HepG2 (cell line): ENCODE results near the gene CAMK1D. TPM values are rescaled to one million over a fixed set of nuclear protein-coding genes. Genes with fewer than 3 reads are reported as not detected.

Experiments used
- ATAC-seq: fragments of 200-7000 bp; cut with Tn5 transposase; 3 replicates; pipeline ENCODE4 v1.9.1; 2020; ENCODE audit warnings: mild to moderate bottlenecking, moderate library complexity
- BruUV-seq: library from RNA; stranded (reverse); fragments of 400-500 nt; replicated peaks from 2 replicates; lab custom pipeline; 2021; lab: Mats Ljungman, UMichigan
- CTCF ChIA-PET: fragments of 300-600 bp; formaldehyde crosslinking; extraction: SDS; loops from one replicate; lab custom pipeline; 2021; ENCODE audit warnings: low total read pairs, inconsistent platforms, low intra/inter-chr PET ratio; lab: Yijun Ruan, JAX
- POLR2A ChIA-PET: fragments of 350-600 bp; sonication (Branson Sonifier 250); formaldehyde crosslinking; loops from one replicate; lab custom pipeline; 2020; ENCODE audit warnings: antibody characterized with exemption, inconsistent platforms; lab: Yijun Ruan, JAX
- DNase-seq: peaks from one replicate; pipeline ENCODE4 v3.0.0-alpha.2; 2015; ENCODE audit warnings: low spot score
- FAIRE-seq: peaks from 3 replicates; lab custom pipeline; 2011; peaks lifted over from hg19 to GRCh38; lab: Jason Lieb, UNC
- H2AFZ ChIP-seq: one replicate; pipeline ENCODE4 v1.6.1; 2011; ENCODE audit warnings: low read length, inconsistent platforms
- H3K27ac ChIP-seq: fragments of 300-600 bp; 3 replicates; pipeline ENCODE4 v1.8.0; 2011; ENCODE audit warnings: mixed run types, mild to moderate bottlenecking, mixed read lengths, low read length, inconsistent platforms; ENCODE audit not compliant: insufficient read depth; ENCODE audit errors: extremely low read length
- H3K27me3 ChIP-seq, 2 experiments: fragments of 200-600 bp in 1 of 2; 2 replicates in 1 of 2; 3 replicates in 1 of 2; pipeline versions ENCODE4 v1.6.0 to v1.8.0; 2011; ENCODE audit warnings: low read length in 2 of 2, mild to moderate bottlenecking in 2 of 2, moderate library complexity in 2 of 2, inconsistent platforms in 1 of 2; ENCODE audit not compliant: insufficient read depth in 2 of 2, control insufficient read depth in 1 of 2
- H3K36me3 ChIP-seq, 2 experiments: fragments of 200-600 bp in 1 of 2; replicated peaks in 1 of 2; 2 replicates in 1 of 2; 3 replicates in 1 of 2; pipeline versions ENCODE4 v1.5.1 to v1.8.0; 2011; ENCODE audit warnings: low read length in 2 of 2, inconsistent platforms in 1 of 2; ENCODE audit not compliant: insufficient read depth in 2 of 2, control insufficient read depth in 1 of 2
- H3K4me1 ChIP-seq: 2 replicates; pipeline ENCODE4 v1.5.1; 2012; ENCODE audit warnings: low read length, inconsistent platforms; ENCODE audit not compliant: insufficient read depth
- H3K4me2 ChIP-seq: 2 replicates; pipeline ENCODE4 v1.6.0; 2011; ENCODE audit warnings: low read depth, low read length, inconsistent platforms
- H3K4me3 ChIP-seq, 3 experiments: fragments of 200-600 bp in 1 of 3; sonication (generic), shearing (Covaris generic) in 1 of 3; replicated peaks in 1 of 3; 2 replicates each; pipeline ENCODE4 v1.5.1; 2011 to 2016; ENCODE audit warnings: low read length in 3 of 3, inconsistent platforms in 2 of 3, low read depth in 2 of 3, mild to moderate bottlenecking in 2 of 3, control low read depth in 1 of 3, mixed read lengths in 1 of 3; ENCODE audit not compliant: insufficient read depth in 1 of 3
- H3K79me2 ChIP-seq: one replicate; pipeline ENCODE4 v1.6.1; 2011; ENCODE audit warnings: low read length, inconsistent platforms; ENCODE audit not compliant: insufficient read depth
- H3K9ac ChIP-seq: 2 replicates; pipeline ENCODE4 v1.6.0; 2011; ENCODE audit warnings: mild to moderate bottlenecking, low read depth, low read length, inconsistent platforms; ENCODE audit not compliant: insufficient read depth
- H3K9me3 ChIP-seq: 2 replicates; pipeline ENCODE4 v1.5.1; 2012; ENCODE audit warnings: mild to moderate bottlenecking, low read length
- H4K20me1 ChIP-seq: 2 replicates; pipeline ENCODE4 v1.6.0; 2011; ENCODE audit warnings: inconsistent platforms, mild to moderate bottlenecking, low read length, moderate library complexity; ENCODE audit not compliant: insufficient read depth
- DNMT1 ChIP-seq: sonication (generic); formaldehyde crosslinking; IDR thresholded peaks from 2 replicates; pipeline ENCODE4 v1.5.1; 2020; ENCODE audit warnings: mild to moderate bottlenecking, missing genetic modification reagents
- HOXA3 ChIP-seq: sonication (generic); formaldehyde crosslinking; IDR thresholded peaks from 2 replicates; pipeline ENCODE4 v1.5.0; 2020; ENCODE audit warnings: missing genetic modification reagents
- IKZF4 ChIP-seq: sonication (generic); formaldehyde crosslinking; IDR thresholded peaks from 2 replicates; pipeline ENCODE4 v1.5.1; 2020; ENCODE audit warnings: borderline replicate concordance, mild to moderate bottlenecking, low read depth, missing genetic modification reagents; ENCODE audit errors: not compliant biosample characterization
- MAFK ChIP-seq, 2 experiments: IDR thresholded peaks in 1 of 2; conservative IDR thresholded peaks in 1 of 2; 2 replicates each; pipeline ENCODE4 v1.6.1; 2011; ENCODE audit warnings: improper control_type of control experiment in 2 of 2, low read length in 2 of 2
- MED1 ChIP-seq: sonication (generic); formaldehyde crosslinking; IDR thresholded peaks from 2 replicates; pipeline ENCODE4 v1.4.0; 2020; ENCODE audit warnings: missing genetic modification reagents
- PLRG1 ChIP-seq: fragments of 450-650 bp; conservative IDR thresholded peaks from 2 replicates; pipeline ENCODE4 v1.6.1; 2016
- RORA ChIP-seq: sonication (generic); formaldehyde crosslinking; IDR thresholded peaks from 2 replicates; pipeline ENCODE4 v1.5.0; 2020; ENCODE audit warnings: mild to moderate bottlenecking, missing genetic modification reagents, moderate library complexity
- SMAD9 ChIP-seq: sonication (generic); formaldehyde crosslinking; IDR thresholded peaks from 2 replicates; pipeline ENCODE4 v1.5.1; 2020; ENCODE audit warnings: mild to moderate bottlenecking, missing genetic modification reagents
- ZBTB26 ChIP-seq: IDR thresholded peaks from 2 replicates; pipeline ENCODE4 v1.6.1; 2016; ENCODE audit warnings: missing compliant biosample characterization, missing genetic modification reagents, borderline replicate concordance
- ZFP36 ChIP-seq: fragments of 150-350 bp; IDR thresholded peaks from 2 replicates; pipeline ENCODE4 v1.6.1; 2018; ENCODE audit warnings: borderline replicate concordance, low read length, low read depth; ENCODE audit not compliant: partially characterized antibody
- ZNF280B ChIP-seq: sonication (generic); formaldehyde crosslinking; IDR thresholded peaks from 2 replicates; pipeline ENCODE4 v1.5.0; 2020; ENCODE audit warnings: missing genetic modification reagents, mild to moderate bottlenecking, borderline replicate concordance
- ZNF329 ChIP-seq: sonication (generic); formaldehyde crosslinking; IDR thresholded peaks from 2 replicates; pipeline ENCODE4 v1.9.0; 2021; ENCODE audit warnings: low read depth, mild to moderate bottlenecking, missing genetic modification reagents
- ZNF615 ChIP-seq: sonication (generic); formaldehyde crosslinking; IDR thresholded peaks from 2 replicates; pipeline ENCODE4 v1.5.0; 2020; ENCODE audit warnings: mild to moderate bottlenecking, missing genetic modification reagents, borderline replicate concordance
- ZNF724P ChIP-seq: sonication (generic); formaldehyde crosslinking; IDR thresholded peaks from 2 replicates; pipeline ENCODE4 v1.8.0; 2022; ENCODE audit warnings: missing genetic modification reagents, borderline replicate concordance
- WGBS: methylation state at CpG from one replicate; pipeline ENCODE4 v1.1.6; 2017; ENCODE audit warnings: low lambda C conversion rate; 5-methylcytosine and 5-hydroxymethylcytosine counted together
- in situ Hi-C: cut with HindIII; loops from 2 replicates; pipeline ENCODE4 v1.10.0; 2017; ENCODE audit warnings: low pct_unique_long_range_greater_than_20kb; ENCODE audit not compliant: extremely low pct_ligation_motif_present
- intact Hi-C: fragments of 100-400 bp; cut with micrococcal nuclease; formaldehyde crosslinking; loops from one replicate; pipeline ENCODE4 v1.10.0; 2022; ENCODE audit not compliant: unreplicated experiment
- polyA plus RNA-seq, 8 experiments: library from polyadenylated mRNA; depleted of rRNA in 3 of 8; stranded (reverse) in 7 of 8; unstranded in 1 of 8; fragments of >200 nt; fragmentation: Illumina TruSeq in 4 of 8; extraction: Trizol in 4 of 8; gene quantifications; 2 replicates each; pipeline versions ENCODE4 v1.2.1 to v1.2.3, GENCODE V29; 2011 to 2016; ENCODE audit warnings: low read depth in 4 of 8, missing spikeins in 1 of 8, mixed read lengths in 1 of 8; ENCODE audit not compliant: insufficient read depth in 1 of 8
- total RNA-seq, 5 experiments: library from RNA; depleted of rRNA; stranded (reverse); fragments of >200 nt; fragmentation: Illumina TruSeq; extraction: Trizol; gene quantifications; 2 replicates each; pipeline ENCODE4 v1.2.3, GENCODE V29; 2016; ENCODE audit warnings: low read depth in 1 of 5
- TF ChIP-seq, protein P1 (sequence below): sonication (generic); formaldehyde crosslinking; IDR thresholded peaks from 2 replicates; pipeline ENCODE4 v1.5.0; 2020; ENCODE audit warnings: missing genetic modification reagents, mild to moderate bottlenecking, borderline replicate concordance
- TF ChIP-seq, protein P2 (sequence below): sonication (generic); formaldehyde crosslinking; IDR thresholded peaks from 2 replicates; pipeline ENCODE4 v1.5.1; 2020; ENCODE audit warnings: mild to moderate bottlenecking, missing genetic modification reagents
- TF ChIP-seq, protein P3 (sequence below): sonication (generic); formaldehyde crosslinking; conservative IDR thresholded peaks from 2 replicates; pipeline ENCODE4 v1.8.0; 2022; ENCODE audit warnings: mild to moderate bottlenecking, moderate library complexity, missing genetic modification reagents

Gene CAMK1D
- total and polyA plus RNA-seq, 2 of the 13 experiments (the other 11 are each of a cell fraction or from before 2014, with no cell fraction given), result under 0.01 TPM; not detected in 1

DNA sequence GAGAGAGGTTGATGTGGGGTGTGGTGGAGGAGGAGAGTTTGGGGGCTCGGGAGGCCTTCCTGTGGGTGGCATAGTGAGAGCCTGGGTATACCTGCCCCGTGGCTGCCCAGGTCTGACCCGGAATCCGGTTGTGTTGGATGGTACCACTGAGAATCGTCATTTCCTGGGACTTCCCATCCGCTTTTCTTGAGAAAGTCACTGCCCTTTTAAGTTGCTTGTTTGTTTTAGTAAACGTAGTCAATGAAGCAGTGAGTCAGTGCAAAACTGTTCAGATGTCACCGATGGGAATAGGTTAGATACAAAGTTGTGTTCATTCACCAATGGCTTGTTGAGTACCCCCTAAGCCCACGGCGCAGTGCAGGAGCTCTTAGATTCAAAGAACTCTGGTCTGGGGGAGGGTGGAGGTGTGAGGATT is 285.8 kb downstream of the CAMK1D start:
- H3K4me1 ChIP-seq, result peaks cover 26% of the 10 kb centered on the region
- no peak overlapping the region for H2AFZ ChIP-seq
- no peak overlapping the region for H3K4me3 ChIP-seq
- H3K27ac ChIP-seq, result no peak overlapping the region
- no peak overlapping the region for H3K9ac ChIP-seq
- ChIA-PET POLR2A (no interaction called here), CTCF (no interaction called here)
- H3K27me3 ChIP-seq, result peaks cover 0 to 8% of the 10 kb centered on the region in 2 experiments; a peak in 1 of 5 replicates
- ATAC-seq (no peak), DNase-seq (no peak), FAIRE-seq (no peak)
- no TSS peak for BruUV-seq
- no peaks in the 10 kb centered on the region for H3K79me2 ChIP-seq
- intact Hi-C loops, result no loop called here
- H4K20me1 ChIP-seq, result no peaks in the 10 kb centered on the region
- WGBS, result 10% methylated on average over 10 of the region's 10 CpGs
- no peaks in the 10 kb centered on the region for H3K9me3 ChIP-seq
- H3K36me3 ChIP-seq, result no peaks in the 10 kb centered on the region
- in situ Hi-C loops, result no loop called here
- H3K4me2 ChIP-seq, result no peak overlapping the region; the same call in 1 of the 2 replicates
- TF ChIP-seq, protein P1, sequence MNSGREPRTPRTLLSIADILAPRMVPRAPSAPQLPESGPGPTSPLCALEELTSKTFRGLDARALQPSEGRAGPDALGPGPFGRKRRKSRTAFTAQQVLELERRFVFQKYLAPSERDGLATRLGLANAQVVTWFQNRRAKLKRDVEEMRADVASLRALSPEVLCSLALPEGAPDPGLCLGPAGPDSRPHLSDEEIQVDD (CRISPR knock-in tag), result no peak
- TF ChIP-seq MED1 (CRISPR knock-in tag), result no peak
- no peak for TF ChIP-seq SMAD9 (CRISPR knock-in tag)
- no peak for TF ChIP-seq HOXA3 (CRISPR knock-in tag)
- TF ChIP-seq ZNF615, result no peak
- no peak for TF ChIP-seq ZNF280B (CRISPR knock-in tag)
- no peak for TF ChIP-seq ZNF329 (CRISPR knock-in tag)
- TF ChIP-seq PLRG1, result no peak
- TF ChIP-seq IKZF4 (CRISPR knock-in tag), result no peak
- TF ChIP-seq, protein P2, sequence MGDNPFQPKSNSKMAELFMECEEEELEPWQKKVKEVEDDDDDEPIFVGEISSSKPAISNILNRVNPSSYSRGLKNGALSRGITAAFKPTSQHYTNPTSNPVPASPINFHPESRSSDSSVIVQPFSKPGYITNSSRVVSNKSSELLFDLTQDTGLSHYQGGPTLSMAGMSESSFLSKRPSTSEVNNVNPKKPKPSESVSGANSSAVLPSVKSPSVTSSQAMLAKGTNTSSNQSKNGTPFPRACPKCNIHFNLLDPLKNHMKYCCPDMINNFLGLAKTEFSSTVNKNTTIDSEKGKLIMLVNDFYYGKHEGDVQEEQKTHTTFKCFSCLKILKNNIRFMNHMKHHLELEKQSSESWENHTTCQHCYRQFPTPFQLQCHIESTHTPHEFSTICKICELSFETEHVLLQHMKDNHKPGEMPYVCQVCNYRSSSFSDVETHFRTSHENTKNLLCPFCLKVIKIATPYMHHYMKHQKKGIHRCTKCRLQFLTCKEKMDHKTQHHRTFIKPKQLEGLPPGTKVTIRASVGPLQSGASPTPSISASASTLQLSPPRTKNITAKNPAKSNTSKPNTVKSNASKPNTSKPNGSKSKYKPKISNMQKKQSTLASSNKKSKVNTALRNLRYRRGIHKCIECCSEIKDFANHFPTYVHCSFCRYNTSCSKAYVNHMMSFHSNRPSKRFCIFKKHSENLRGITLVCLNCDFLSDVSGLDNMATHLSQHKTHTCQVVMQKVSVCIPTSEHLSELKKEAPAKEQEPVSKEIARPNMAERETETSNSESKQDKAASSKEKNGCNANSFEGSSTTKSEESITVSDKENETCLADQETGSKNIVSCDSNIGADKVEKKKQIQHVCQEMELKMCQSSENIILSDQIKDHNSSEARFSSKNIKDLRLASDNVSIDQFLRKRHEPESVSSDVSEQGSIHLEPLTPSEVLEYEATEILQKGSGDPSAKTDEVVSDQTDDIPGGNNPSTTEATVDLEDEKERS (CRISPR knock-in tag), result no peak
- TF ChIP-seq DNMT1 (CRISPR knock-in tag), result no peak
- TF ChIP-seq RORA, result no peak
- TF ChIP-seq, protein P3, sequence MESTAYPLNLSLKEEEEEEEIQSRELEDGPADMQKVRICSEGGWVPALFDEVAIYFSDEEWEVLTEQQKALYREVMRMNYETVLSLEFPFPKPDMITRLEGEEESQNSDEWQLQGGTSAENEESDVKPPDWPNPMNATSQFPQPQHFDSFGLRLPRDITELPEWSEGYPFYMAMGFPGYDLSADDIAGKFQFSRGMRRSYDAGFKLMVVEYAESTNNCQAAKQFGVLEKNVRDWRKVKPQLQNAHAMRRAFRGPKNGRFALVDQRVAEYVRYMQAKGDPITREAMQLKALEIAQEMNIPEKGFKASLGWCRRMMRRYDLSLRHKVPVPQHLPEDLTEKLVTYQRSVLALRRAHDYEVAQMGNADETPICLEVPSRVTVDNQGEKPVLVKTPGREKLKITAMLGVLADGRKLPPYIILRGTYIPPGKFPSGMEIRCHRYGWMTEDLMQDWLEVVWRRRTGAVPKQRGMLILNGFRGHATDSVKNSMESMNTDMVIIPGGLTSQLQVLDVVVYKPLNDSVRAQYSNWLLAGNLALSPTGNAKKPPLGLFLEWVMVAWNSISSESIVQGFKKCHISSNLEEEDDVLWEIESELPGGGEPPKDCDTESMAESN (CRISPR knock-in tag), result no peak
- no peak for TF ChIP-seq ZFP36
- no peak for TF ChIP-seq ZBTB26 (CRISPR knock-in tag)
- no peak for TF ChIP-seq ZNF724P (CRISPR knock-in tag)
- no peak for TF ChIP-seq MAFK (conservative IDR thresholded peaks at IDR 0.05 in 1 of 2, IDR thresholded peaks at IDR 0.05 in 1 of 2; ENCODE audit: low read length in 2 of 2)
